HG03095 (cell line): ENCODE measurements around the gene TMEM252.

ENCODE experiments used
- ATAC-seq: cut with Tn5 transposase; IDR thresholded peaks from one replicate; pipeline ENCODE4 v1.9.1; 2021; ENCODE audit warnings: moderate library complexity; ENCODE audit not compliant: unreplicated experiment

TMEM252 gene

GRCh38 chr9:68540712-68541535, at the start of gene TMEM252:
Gene TMEM252, minus strand, starts transcription at chr9:68540883. Its CDS starts 69 bp downstream, at chr9:68540814.
- no peak for ATAC-seq

- ATAC-seq: no peak
Measured at GRCh38 chr9:68585034-68585761, 44.5 kb upstream of the TMEM252 start.

GRCh38 chr9:68584189-68585033, 43.7 kb upstream of the TMEM252 start:
- ATAC-seq: peak; percentile 95

- no peak for ATAC-seq
Measured at GRCh38 chr9:68581696-68582095, 41.0 kb upstream of the TMEM252 start.

GRCh38 chr9:68577774-68578591, 37.3 kb upstream of the TMEM252 start:
- ATAC-seq: peak; percentile 89

GRCh38 chr9:68575817-68576216, 35.1 kb upstream of the TMEM252 start:
- ATAC-seq: no peak

GRCh38 chr9:68574150-68574549, 33.5 kb upstream of the TMEM252 start:
- no peak for ATAC-seq

GRCh38 chr9:68567565-68567964, 26.9 kb upstream of the TMEM252 start:
- no peak for ATAC-seq

- no peak for ATAC-seq
Measured at GRCh38 chr9:68562461-68562860, 21.8 kb upstream of the TMEM252 start.

- ATAC-seq: no peak
Measured at GRCh38 chr9:68560071-68560844, 19.6 kb upstream of the TMEM252 start.

GRCh38 chr9:68558545-68558944, 17.9 kb upstream of the TMEM252 start:
- no peak for ATAC-seq

GRCh38 chr9:68555437-68556150, 14.9 kb upstream of the TMEM252 start:
- ATAC-seq: no peak

- ATAC-seq: no peak
Measured at GRCh38 chr9:68552700-68553476, 12.2 kb upstream of the TMEM252 start.

- no peak for ATAC-seq
Measured at GRCh38 chr9:68551191-68551590, 10.5 kb upstream of the TMEM252 start.

GRCh38 chr9:68548241-68548640, 7.6 kb upstream of the TMEM252 start:
- no peak for ATAC-seq

GRCh38 chr9:68547417-68547816, 6.7 kb upstream of the TMEM252 start:
- no peak for ATAC-seq

- ATAC-seq: peak; percentile 69
Measured at GRCh38 chr9:68546596-68547390, 6.1 kb upstream of the TMEM252 start.
